Measurements from ENCODE around the gene MAPK14. TPM values are rescaled to one million over a fixed set of nuclear protein-coding genes. Genes with fewer than 3 reads are reported as not detected.

Gene MAPK14
- total and polyA plus RNA-seq, 3 donors from 2014 or later: 21.8 to 58.3 (median 57.3) TPM

- Histone ChIP-seq H3K27me3 (no peaks in the 10 kb centered on the region), H3K36me3 (ENCODE audit: low read depth, missing control alignments) (no peaks in the 10 kb centered on the region), H3K4me1 (peaks cover 2% of the 10 kb centered on the region), H3K27ac (no peak overlapping the region), H3K9me3 (no peaks in the 10 kb centered on the region), H3K4me3 (no peak overlapping the region)
- 82 to 90% methylated on average over 4 of the region's 4 CpGs for WGBS, 2 donors
- intact Hi-C loops (cut with DNase I; ENCODE audit: low total_unique reads): no loop called here
- DNase-seq: no peak
- TF ChIP-seq POLR2A (IDR thresholded peaks at IDR 0.05): no peak
- TF ChIP-seq CTCF (IDR thresholded peaks at IDR 0.05): no peak
These were observed 91.6 kb downstream of the MAPK14 start for GRCh38 chr6:36119209-36119608.

GRCh38 chr6:36120018-36120417, 92.4 kb downstream of the MAPK14 start:
- peaks cover 4% of the 10 kb centered on the region for H3K4me1 ChIP-seq
- no peak for TF ChIP-seq POLR2A (IDR thresholded peaks at IDR 0.05)
- TF ChIP-seq CTCF (IDR thresholded peaks at IDR 0.05): no peak
- WGBS, 2 donors: 77 to 80% methylated on average over 6 of the region's 6 CpGs
- no peaks in the 10 kb centered on the region for H3K36me3 ChIP-seq (ENCODE audit: low read depth, missing control alignments)
- DNase-seq: no peak
- no peaks in the 10 kb centered on the region for H3K9me3 ChIP-seq
- H3K4me3 ChIP-seq: no peak overlapping the region
- H3K27ac ChIP-seq: no peak overlapping the region
- intact Hi-C loops (cut with DNase I; ENCODE audit: low total_unique reads): no loop called here
- no peaks in the 10 kb centered on the region for H3K27me3 ChIP-seq

- Histone ChIP-seq H3K27me3 (no peaks in the 10 kb centered on the region), H3K4me3 (no peak overlapping the region), H3K27ac (no peak overlapping the region), H3K36me3 (ENCODE audit: low read depth, missing control alignments) (no peaks in the 10 kb centered on the region), H3K9me3 (no peaks in the 10 kb centered on the region), H3K4me1 (peaks cover 4% of the 10 kb centered on the region)
- no peak for DNase-seq
- TF ChIP-seq CTCF (IDR thresholded peaks at IDR 0.05): no peak
- no peak for TF ChIP-seq POLR2A (IDR thresholded peaks at IDR 0.05)
- intact Hi-C loops (cut with DNase I; ENCODE audit: low total_unique reads): no loop called here
- 61 to 70% methylated on average over 10 of the region's 10 CpGs for WGBS, 2 donors
These were observed 92.9 kb downstream of the MAPK14 start for GRCh38 chr6:36120539-36120938.

- H3K4me3 ChIP-seq: no peak overlapping the region
- intact Hi-C loops (cut with DNase I; ENCODE audit: low total_unique reads): no loop called here
- H3K27me3 ChIP-seq: no peaks in the 10 kb centered on the region
- H3K36me3 ChIP-seq (ENCODE audit: low read depth, missing control alignments): no peaks in the 10 kb centered on the region
- DNase-seq: no peak
- H3K27ac ChIP-seq: no peak overlapping the region
- no peaks in the 10 kb centered on the region for H3K9me3 ChIP-seq
- 56 to 65% methylated on average over 12 of the region's 13 CpGs for WGBS, 2 donors
- H3K4me1 ChIP-seq: peaks cover 4% of the 10 kb centered on the region
- TF ChIP-seq CTCF (IDR thresholded peaks at IDR 0.05) (no peak), POLR2A (IDR thresholded peaks at IDR 0.05) (no peak)
These were observed 93.6 kb downstream of the MAPK14 start for GRCh38 chr6:36120979-36121786.
